ENCODE results near the gene CDK12. TPM values are rescaled to one million over a fixed set of nuclear protein-coding genes. Genes with fewer than 3 reads are reported as not detected.
"Not testable (repeated sequence)": the region's sequence is repeated elsewhere in the genome, so short reads cannot be mapped to it uniquely, and the experiment has no call there.

Gene CDK12
- total and polyA plus RNA-seq, 8 donors = 9.3 to 30.7 (median 15.2) TPM

DNA sequence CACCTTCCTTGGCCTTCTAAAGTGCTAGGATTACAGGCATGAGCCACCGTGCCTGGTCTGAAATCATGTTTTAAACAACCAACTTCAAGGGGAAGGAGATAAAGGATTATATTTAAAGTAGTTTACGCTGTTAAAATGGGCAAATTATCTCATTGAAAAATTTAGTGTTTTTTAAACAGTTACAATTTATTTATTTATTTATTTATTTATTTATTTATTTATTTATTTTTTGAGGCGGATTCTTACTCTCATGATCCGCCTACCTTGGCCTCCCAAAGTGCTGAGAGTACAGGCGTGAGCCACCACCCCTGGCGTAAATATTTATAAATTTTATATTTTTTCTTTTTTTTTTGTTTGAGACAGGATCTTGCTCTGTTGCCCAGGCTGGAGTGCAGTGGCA lies 22.2 kb downstream of the CDK12 start:
- no peak for FAIRE-seq
- intact Hi-C loops (cut with DNase I) = no loop called here

GRCh38 chr17:39484178-39484577 lies 22.9 kb downstream of the CDK12 start:
- WGBS, 2 donors = 97 to 99% methylated on average over 2 of the region's 2 CpGs
- no peaks in the 10 kb centered on the region for H3K9me3 ChIP-seq
- no peaks in the 10 kb centered on the region for H3K27me3 ChIP-seq
- FAIRE-seq (no peak), ATAC-seq (no peak), DNase-seq (no peak)
- TF ChIP-seq, protein P1, sequence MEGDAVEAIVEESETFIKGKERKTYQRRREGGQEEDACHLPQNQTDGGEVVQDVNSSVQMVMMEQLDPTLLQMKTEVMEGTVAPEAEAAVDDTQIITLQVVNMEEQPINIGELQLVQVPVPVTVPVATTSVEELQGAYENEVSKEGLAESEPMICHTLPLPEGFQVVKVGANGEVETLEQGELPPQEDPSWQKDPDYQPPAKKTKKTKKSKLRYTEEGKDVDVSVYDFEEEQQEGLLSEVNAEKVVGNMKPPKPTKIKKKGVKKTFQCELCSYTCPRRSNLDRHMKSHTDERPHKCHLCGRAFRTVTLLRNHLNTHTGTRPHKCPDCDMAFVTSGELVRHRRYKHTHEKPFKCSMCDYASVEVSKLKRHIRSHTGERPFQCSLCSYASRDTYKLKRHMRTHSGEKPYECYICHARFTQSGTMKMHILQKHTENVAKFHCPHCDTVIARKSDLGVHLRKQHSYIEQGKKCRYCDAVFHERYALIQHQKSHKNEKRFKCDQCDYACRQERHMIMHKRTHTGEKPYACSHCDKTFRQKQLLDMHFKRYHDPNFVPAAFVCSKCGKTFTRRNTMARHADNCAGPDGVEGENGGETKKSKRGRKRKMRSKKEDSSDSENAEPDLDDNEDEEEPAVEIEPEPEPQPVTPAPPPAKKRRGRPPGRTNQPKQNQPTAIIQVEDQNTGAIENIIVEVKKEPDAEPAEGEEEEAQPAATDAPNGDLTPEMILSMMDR (IDR thresholded peaks at IDR 0.05) = no peak
- no peak overlapping the region for H3K4me3 ChIP-seq
- intact Hi-C loops (cut with DNase I) = no loop called here
- H3K4me1 ChIP-seq = no peaks in the 10 kb centered on the region
- H3K27ac ChIP-seq = no peak overlapping the region
- H3K36me3 ChIP-seq = no peaks in the 10 kb centered on the region

More for the DNA sequence above, 22.2 kb downstream of the CDK12 start:
- no peaks in the 10 kb centered on the region for H3K27me3 ChIP-seq
- H3K9me3 ChIP-seq = no peaks in the 10 kb centered on the region
- 97 to 99% methylated on average over 6 of the region's 6 CpGs for WGBS, 2 donors
- DNase-seq (no peak), ATAC-seq (no peak)
- no peak overlapping the region for H3K4me3 ChIP-seq
- H3K27ac ChIP-seq = no peak overlapping the region
- no peaks in the 10 kb centered on the region for H3K36me3 ChIP-seq
- TF ChIP-seq, protein P1 (IDR thresholded peaks at IDR 0.05) = no peak
- no peaks in the 10 kb centered on the region for H3K4me1 ChIP-seq

- intact Hi-C loops (cut with DNase I) = no loop called here
- H3K9me3 ChIP-seq = no peaks in the 10 kb centered on the region
- no peak overlapping the region for H3K4me3 ChIP-seq
- ATAC-seq (no peak), DNase-seq (no peak), FAIRE-seq (no peak)
- H3K27me3 ChIP-seq = no peaks in the 10 kb centered on the region
- peaks cover 0 to 3% (median 2%) of the 10 kb centered on the region in 3 donors for H3K36me3 ChIP-seq
- TF ChIP-seq, protein P1 (IDR thresholded peaks at IDR 0.05) = no peak
- 96% methylated on average over 5 of the region's 5 CpGs for WGBS, 2 donors
- H3K27ac ChIP-seq = no peak overlapping the region
- H3K4me1 ChIP-seq = no peaks in the 10 kb centered on the region
These were observed 24.3 kb downstream of the CDK12 start for GRCh38 chr17:39485555-39485954.

DNA sequence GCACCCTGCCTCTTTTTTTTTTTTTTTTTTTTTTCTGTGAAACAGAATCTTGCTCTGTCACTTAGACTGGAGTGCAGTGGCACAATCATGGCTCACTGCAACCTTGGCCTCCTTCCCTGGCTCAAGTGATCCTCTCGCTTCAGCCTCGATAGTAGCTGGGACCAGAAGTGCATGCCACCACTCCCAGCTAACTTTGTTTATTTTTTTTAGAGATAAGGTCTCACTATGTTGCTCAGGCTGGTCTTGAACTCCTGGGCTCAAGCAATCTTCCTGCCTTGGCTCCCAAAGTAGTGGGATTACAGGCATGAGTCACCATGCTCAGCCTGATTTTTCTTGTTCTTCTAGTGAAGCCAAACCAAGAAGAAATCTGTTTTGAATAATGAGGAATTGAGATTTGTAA lies 25.0 kb downstream of the CDK12 start:
- intact Hi-C loops (cut with DNase I) = no loop called here
- TF ChIP-seq, protein P1 (IDR thresholded peaks at IDR 0.05) = no peak
- WGBS, 2 donors = 38 to 52% methylated on average over 2 of the region's 2 CpGs
- H3K27me3 ChIP-seq = no peaks in the 10 kb centered on the region
- DNase-seq (no peak), FAIRE-seq (no peak), ATAC-seq (peak in 1 of 4 donors; percentile 9)
- no peak overlapping the region for H3K27ac ChIP-seq
- H3K36me3 ChIP-seq = peaks cover 0 to 10% (median 4%) of the 10 kb centered on the region in 3 donors
- H3K4me1 ChIP-seq = no peaks in the 10 kb centered on the region
- H3K9me3 ChIP-seq = no peaks in the 10 kb centered on the region
- no peak overlapping the region for H3K4me3 ChIP-seq

- H3K9me3 ChIP-seq; DNase-seq; H3K27ac ChIP-seq; H3K4me3 ChIP-seq; H3K27me3 ChIP-seq; H3K4me1 ChIP-seq; intact Hi-C loops (cut with DNase I); FAIRE-seq; ATAC-seq: not testable (repeated sequence)
- peaks cover 0 to 22% (median 4%) of the 10 kb centered on the region in 3 donors for H3K36me3 ChIP-seq
- WGBS, 2 donors = 80 to 84% methylated on average over 3 of the region's 3 CpGs
These were observed 26.2 kb downstream of the CDK12 start for GRCh38 chr17:39487490-39487889.

Data from pancreas (tissue), 10 donors.